ENCODE measurements around the gene SH2D5.

SH2D5 gene

GRCh38 chr1:20711285-20712214, 21.0 kb downstream of the SH2D5 start:
- DNase-seq: no peak

GRCh38 chr1:20710469-20711284, 21.8 kb downstream of the SH2D5 start:
- DNase-seq: no peak

- DNase-seq: no peak
These were observed 22.6 kb downstream of the SH2D5 start for GRCh38 chr1:20709868-20710267.

- no peak for DNase-seq
These were observed 23.6 kb downstream of the SH2D5 start for GRCh38 chr1:20708891-20709290.

GRCh38 chr1:20708057-20708456, 24.4 kb downstream of the SH2D5 start:
- no peak for DNase-seq

- no peak for DNase-seq
These were observed 25.7 kb downstream of the SH2D5 start for GRCh38 chr1:20706841-20707240.

GRCh38 chr1:20705203-20705755, 27.2 kb downstream of the SH2D5 start:
- no peak for DNase-seq

- DNase-seq: no peak
These were observed 27.9 kb downstream of the SH2D5 start for GRCh38 chr1:20704390-20705202.

GRCh38 chr1:20703124-20703756, 29.3 kb downstream of the SH2D5 start:
- DNase-seq: no peak

- no peak for DNase-seq
These were observed 30.1 kb downstream of the SH2D5 start for GRCh38 chr1:20702416-20702815.

- DNase-seq: no peak
These were observed 30.7 kb downstream of the SH2D5 start for GRCh38 chr1:20701847-20702246.

GRCh38 chr1:20701446-20701845, 31.1 kb downstream of the SH2D5 start:
- DNase-seq: no peak

GRCh38 chr1:20700636-20701215, 31.8 kb downstream of the SH2D5 start:
- DNase-seq: no peak

- DNase-seq: no peak
These were observed 32.9 kb downstream of the SH2D5 start for GRCh38 chr1:20699558-20699957.

GRCh38 chr1:20698195-20698910, 34.1 kb downstream of the SH2D5 start:
- DNase-seq: no peak

- no peak for DNase-seq
These were observed 34.9 kb downstream of the SH2D5 start for GRCh38 chr1:20697563-20697962.

- peak; percentile 30 for DNase-seq
These were observed 35.8 kb downstream of the SH2D5 start for GRCh38 chr1:20696397-20697333.

GRCh38 chr1:20695515-20695914, 37.0 kb downstream of the SH2D5 start:
- no peak for DNase-seq

- DNase-seq: no peak
These were observed 38.9 kb downstream of the SH2D5 start for GRCh38 chr1:20693623-20694022.

GRCh38 chr1:20691872-20692271, 40.6 kb downstream of the SH2D5 start:
- DNase-seq: no peak
